Muscle of leg (tissue), 11 donors: Measurements from ENCODE around the gene GPD2. TPM values are rescaled to one million over a fixed set of nuclear protein-coding genes. Genes with fewer than 3 reads are reported as not detected.
"Not testable (repeated sequence)": the region's sequence is repeated elsewhere in the genome, so short reads cannot be mapped to it uniquely, and the experiment has no call there.

Experiments
- DNase-seq: peaks from one replicate; pipeline ENCODE4 v3.0.0; 2013
- H3K27ac ChIP-seq: one replicate; pipeline ENCODE4 v1.5.1; 2013; ENCODE audit warnings: mild to moderate bottlenecking, low read length, control low read depth
- H3K27me3 ChIP-seq: one replicate; pipeline ENCODE4 v1.6.1; 2013; ENCODE audit warnings: low read length; ENCODE audit not compliant: control insufficient read depth, insufficient read depth
- H3K36me3 ChIP-seq: one replicate; pipeline ENCODE4 v1.6.1; 2013; ENCODE audit warnings: low read length; ENCODE audit not compliant: control insufficient read depth, insufficient read depth
- H3K4me1 ChIP-seq: one replicate; pipeline ENCODE4 v1.6.1; 2013; ENCODE audit warnings: low read length; ENCODE audit not compliant: control insufficient read depth, insufficient read depth
- H3K4me3 ChIP-seq: one replicate; pipeline ENCODE4 v1.5.1; 2013; ENCODE audit warnings: low read length, control low read depth
- H3K9me3 ChIP-seq: replicated peaks from 2 replicates; pipeline ENCODE4 v1.6.1; 2013; ENCODE audit warnings: low read depth, low read length; ENCODE audit not compliant: control insufficient read depth
- WGBS: methylation state at CpG from one replicate; pipeline ENCODE4 v1.1.5; 2013; ENCODE audit warnings: missing lambda C conversion rate; ENCODE audit not compliant: insufficient coverage; 5-methylcytosine and 5-hydroxymethylcytosine counted together
- polyA plus RNA-seq, 8 donors: library from polyadenylated mRNA; unstranded; fragments of 120-200 nt; gene quantifications; one replicate each; pipeline versions ENCODE4 v1.2.1 to v1.2.3, GENCODE V29; 2013; ENCODE audit warnings: inconsistent platforms in 1 of 8, low replicate concordance in 1 of 8; ENCODE audit not compliant: insufficient read length in 8 of 8, insufficient read depth in 1 of 8
- total RNA-seq: library from RNA; stranded (reverse); fragments of 120-200 nt; gene quantifications from one replicate; pipeline ENCODE4 v1.2.4, GENCODE V29; 2013

The GPD2 gene
- total and polyA plus RNA-seq, 9 donors = 8.0 to 20.7 (median 11.2) TPM

GRCh38 chr2:156518138-156518537 lies 82.0 kb downstream of the GPD2 start:
- H3K4me1 ChIP-seq = no peaks in the 10 kb centered on the region
- H3K4me3 ChIP-seq = no peak overlapping the region
- H3K9me3 ChIP-seq = peaks cover 8% of the 10 kb centered on the region
- H3K36me3 ChIP-seq = peaks cover 3% of the 10 kb centered on the region
- WGBS = 82% methylated on average over 3 of the region's 4 CpGs
- no peaks in the 10 kb centered on the region for H3K27me3 ChIP-seq
- no peak for DNase-seq
- H3K27ac ChIP-seq = no peak overlapping the region

DNA sequence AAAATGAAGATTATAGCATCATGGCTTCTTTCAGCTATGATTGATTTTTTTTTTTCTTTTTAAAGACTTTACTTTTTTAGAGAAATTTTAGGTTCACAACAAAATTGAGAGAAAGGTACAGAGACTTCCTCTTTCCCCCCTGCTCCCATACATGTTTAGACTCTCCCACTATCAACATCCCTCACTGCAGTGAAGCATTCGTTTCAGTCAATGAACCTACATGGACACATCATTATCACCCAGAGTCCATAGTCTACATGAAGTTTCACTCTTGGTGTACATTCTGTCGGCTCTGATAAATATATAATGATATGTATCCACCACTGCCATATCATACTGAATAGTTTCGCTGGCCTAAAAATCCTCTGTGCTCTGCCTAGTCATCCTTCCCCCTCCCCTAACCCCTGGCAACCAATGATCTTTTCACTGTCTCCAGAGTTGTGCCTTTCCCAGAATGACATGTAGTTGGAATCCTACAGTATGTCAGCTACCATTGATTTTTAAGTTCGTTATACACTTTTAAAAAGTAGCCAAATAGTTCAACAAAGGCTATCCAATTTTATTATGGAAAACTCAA lies 86.8 kb downstream of the GPD2 start:
- H3K4me1 ChIP-seq = no peaks in the 10 kb centered on the region
- WGBS = no CpG with 5 or more reads among the region's 4 CpGs
- H3K9me3 ChIP-seq = peaks cover 8% of the 10 kb centered on the region
- DNase-seq = no peak
- H3K27me3 ChIP-seq = no peaks in the 10 kb centered on the region
- H3K27ac ChIP-seq = no peak overlapping the region
- H3K4me3 ChIP-seq = no peak overlapping the region
- peaks cover 4% of the 10 kb centered on the region for H3K36me3 ChIP-seq

DNA sequence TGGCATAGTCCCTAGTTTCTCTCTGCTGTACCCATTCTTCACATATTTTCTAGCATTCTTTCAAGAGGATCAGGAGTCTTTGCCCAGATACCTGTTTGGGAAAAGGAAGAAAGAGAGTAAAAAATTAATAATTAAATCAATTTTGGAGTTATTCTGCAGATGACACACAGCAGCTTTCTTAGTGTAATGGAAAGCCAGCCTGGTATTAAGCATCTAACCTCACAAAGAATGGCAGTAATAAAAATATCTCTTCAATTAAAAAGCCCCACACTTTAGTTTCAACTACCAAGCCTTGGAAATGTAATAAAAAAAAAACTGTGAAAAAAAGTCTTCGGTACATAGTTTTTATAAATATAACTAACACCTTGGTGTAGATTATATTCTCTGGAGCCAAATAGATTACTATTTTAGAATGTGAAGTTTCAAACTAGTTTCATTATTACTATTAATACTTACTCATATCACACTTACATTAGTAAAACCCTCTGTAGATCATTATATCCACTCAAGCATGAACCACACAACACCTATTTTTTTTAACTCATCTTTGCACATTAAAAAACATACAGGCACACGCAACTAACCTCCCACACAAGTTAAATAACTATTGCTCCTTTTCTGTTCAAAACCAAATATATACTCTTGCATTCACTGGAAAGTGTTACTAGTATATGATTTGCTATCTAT lies 90.9 kb downstream of the GPD2 start:
- Histone ChIP-seq H3K4me1 (no peaks in the 10 kb centered on the region), H3K36me3 (peaks cover 4% of the 10 kb centered on the region), H3K4me3 (no peak overlapping the region), H3K9me3 (no peaks in the 10 kb centered on the region), H3K27me3 (no peaks in the 10 kb centered on the region), H3K27ac (no peak overlapping the region)
- no CpG with 5 or more reads among the region's 2 CpGs for WGBS
- no peak for DNase-seq

- H3K9me3 ChIP-seq, H3K36me3 ChIP-seq, H3K4me3 ChIP-seq, H3K27ac ChIP-seq, H3K27me3 ChIP-seq, DNase-seq, H3K4me1 ChIP-seq: not testable (repeated sequence)
- WGBS = no CpG with 5 or more reads among the region's 5 CpGs
Measured at GRCh38 chr2:156528583-156528982, 92.4 kb downstream of the GPD2 start.

GRCh38 chr2:156532989-156533388 lies 96.8 kb downstream of the GPD2 start:
- WGBS = no CpG with 5 or more reads among the region's 2 CpGs
- DNase-seq = no peak

GRCh38 chr2:156536534-156536933 lies 100.4 kb downstream of the GPD2 start:
- Histone ChIP-seq H3K27me3 (no peaks in the 10 kb centered on the region), H3K4me3 (no peak overlapping the region), H3K4me1 (no peaks in the 10 kb centered on the region), H3K36me3 (no peaks in the 10 kb centered on the region), H3K27ac (no peak overlapping the region), H3K9me3 (no peaks in the 10 kb centered on the region)
- WGBS = no CpG with 5 or more reads among the region's 2 CpGs
- DNase-seq = no peak

More at GRCh38 chr2:156532989-156533388, 96.8 kb downstream of the GPD2 start:
- Histone ChIP-seq H3K36me3 (no peaks in the 10 kb centered on the region), H3K4me3 (no peak overlapping the region), H3K9me3 (no peaks in the 10 kb centered on the region), H3K27ac (no peak overlapping the region), H3K4me1 (no peaks in the 10 kb centered on the region), H3K27me3 (no peaks in the 10 kb centered on the region)

- no peaks in the 10 kb centered on the region for H3K36me3 ChIP-seq
- H3K4me3 ChIP-seq = no peak overlapping the region
- H3K4me1 ChIP-seq = no peaks in the 10 kb centered on the region
- H3K27me3 ChIP-seq = no peaks in the 10 kb centered on the region
- WGBS = 67% methylated on average over 1 of the region's 4 CpGs
- DNase-seq = peak; percentile 46
- no peaks in the 10 kb centered on the region for H3K9me3 ChIP-seq
- H3K27ac ChIP-seq = no peak overlapping the region
Measured at GRCh38 chr2:156537141-156537540, 101.0 kb downstream of the GPD2 start.

GRCh38 chr2:156538083-156538504 lies 101.9 kb downstream of the GPD2 start:
- Histone ChIP-seq H3K4me1 (no peaks in the 10 kb centered on the region), H3K9me3 (no peaks in the 10 kb centered on the region), H3K27ac (no peak overlapping the region), H3K36me3 (no peaks in the 10 kb centered on the region), H3K4me3 (no peak overlapping the region), H3K27me3 (no peaks in the 10 kb centered on the region)
- no peak for DNase-seq
- WGBS = no CpG with 5 or more reads among the region's 2 CpGs

DNA sequence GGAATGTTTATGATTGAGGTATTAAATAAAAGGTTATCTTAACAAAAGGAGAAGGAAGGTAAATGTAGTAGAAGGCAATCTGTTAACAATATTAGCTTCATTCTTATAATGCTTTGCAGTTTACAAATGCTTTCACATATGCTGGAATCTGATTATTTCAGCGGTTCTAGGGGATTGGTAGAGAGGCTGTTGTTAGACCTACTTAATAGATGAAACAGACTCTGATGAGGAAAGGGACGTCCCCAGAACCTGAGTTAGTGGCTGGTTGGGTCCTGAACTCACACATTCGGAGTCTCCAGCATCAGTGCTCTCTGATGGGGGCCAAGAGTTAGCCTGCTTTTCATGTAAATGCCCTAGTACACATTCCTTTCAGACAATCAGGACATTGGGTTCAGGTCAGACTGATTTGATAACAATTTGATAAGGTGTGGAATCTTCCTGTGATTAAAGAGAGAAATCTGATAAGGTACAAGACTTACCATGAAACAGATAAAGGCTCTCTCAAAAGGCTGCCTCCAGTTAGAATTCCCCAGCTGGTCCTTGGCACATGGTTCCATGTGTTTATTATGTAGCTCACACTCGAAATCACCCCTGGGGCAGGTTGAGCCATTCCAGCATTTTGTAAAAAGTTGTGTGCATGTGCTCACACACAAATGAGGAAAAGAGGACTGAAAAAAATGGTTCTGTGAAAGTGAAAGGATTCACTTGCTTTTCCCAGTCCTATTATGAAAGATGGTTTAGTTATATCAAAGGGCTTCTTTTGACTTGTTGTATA lies 103.1 kb downstream of the GPD2 start:
- WGBS = 50% methylated on average over 2 of the region's 4 CpGs

GRCh38 chr2:156540706-156541105 lies 104.5 kb downstream of the GPD2 start:
- no peaks in the 10 kb centered on the region for H3K4me1 ChIP-seq
- no peaks in the 10 kb centered on the region for H3K9me3 ChIP-seq
- H3K27ac ChIP-seq = no peak overlapping the region
- H3K36me3 ChIP-seq = no peaks in the 10 kb centered on the region
- H3K4me3 ChIP-seq = no peak overlapping the region
- WGBS = no CpG with 5 or more reads among the region's 1 CpG
- no peak for DNase-seq
- no peaks in the 10 kb centered on the region for H3K27me3 ChIP-seq

More for the DNA sequence above, 103.1 kb downstream of the GPD2 start:
- H3K36me3 ChIP-seq = no peaks in the 10 kb centered on the region
- H3K9me3 ChIP-seq = no peaks in the 10 kb centered on the region
- H3K4me1 ChIP-seq = no peaks in the 10 kb centered on the region
- no peak overlapping the region for H3K27ac ChIP-seq
- H3K4me3 ChIP-seq = no peak overlapping the region
- DNase-seq = peak; percentile 40
- no peaks in the 10 kb centered on the region for H3K27me3 ChIP-seq
